Measurements from ENCODE around the gene NABP2.

DNA sequence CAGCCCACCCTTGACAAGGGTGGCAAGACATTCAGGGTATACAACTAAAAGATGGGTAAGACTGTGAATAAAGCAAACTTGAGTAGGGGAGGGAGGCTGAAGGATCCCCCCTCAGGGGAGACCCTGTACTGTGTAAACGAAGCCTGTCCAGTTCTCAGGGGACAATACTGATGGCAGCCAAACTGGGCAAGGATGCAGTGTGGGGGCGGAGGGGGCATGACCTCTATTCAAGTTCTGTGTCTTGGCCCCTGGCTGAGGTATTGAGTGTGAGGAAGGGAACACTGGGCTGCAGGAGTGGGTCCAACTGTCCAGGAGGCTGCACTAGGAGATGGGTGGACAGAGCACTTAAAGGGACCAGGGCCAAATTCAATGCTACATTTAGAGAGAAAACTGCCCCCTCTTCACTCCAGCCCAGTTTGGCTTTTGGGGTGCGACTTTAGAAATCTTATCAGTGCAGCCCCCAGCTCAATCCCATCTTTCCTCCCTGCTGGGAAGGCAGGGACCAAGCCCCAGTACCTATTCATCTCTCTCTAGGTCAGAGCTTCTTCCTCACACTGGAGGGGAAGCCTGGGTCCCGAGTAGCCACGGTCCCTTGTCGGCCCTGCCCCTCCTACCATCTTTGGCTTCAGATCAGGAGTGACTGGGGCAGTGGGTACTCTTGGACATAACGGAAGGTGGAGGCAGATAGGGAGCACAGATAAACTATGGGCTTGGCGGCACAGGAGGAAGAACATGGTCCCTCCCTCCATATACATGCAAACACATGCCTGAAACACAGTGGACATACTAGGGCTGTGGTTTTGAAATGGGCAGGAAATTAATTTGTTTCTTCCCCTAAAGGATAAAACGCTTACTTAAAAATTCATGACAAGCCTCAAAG lies 17.5 kb downstream of the NABP2 start:
- no peak for TF ChIP-seq TCF7L2 (IDR thresholded peaks at IDR 0.05; ENCODE audit: low read depth, low read length)
- TF ChIP-seq, protein P1, sequence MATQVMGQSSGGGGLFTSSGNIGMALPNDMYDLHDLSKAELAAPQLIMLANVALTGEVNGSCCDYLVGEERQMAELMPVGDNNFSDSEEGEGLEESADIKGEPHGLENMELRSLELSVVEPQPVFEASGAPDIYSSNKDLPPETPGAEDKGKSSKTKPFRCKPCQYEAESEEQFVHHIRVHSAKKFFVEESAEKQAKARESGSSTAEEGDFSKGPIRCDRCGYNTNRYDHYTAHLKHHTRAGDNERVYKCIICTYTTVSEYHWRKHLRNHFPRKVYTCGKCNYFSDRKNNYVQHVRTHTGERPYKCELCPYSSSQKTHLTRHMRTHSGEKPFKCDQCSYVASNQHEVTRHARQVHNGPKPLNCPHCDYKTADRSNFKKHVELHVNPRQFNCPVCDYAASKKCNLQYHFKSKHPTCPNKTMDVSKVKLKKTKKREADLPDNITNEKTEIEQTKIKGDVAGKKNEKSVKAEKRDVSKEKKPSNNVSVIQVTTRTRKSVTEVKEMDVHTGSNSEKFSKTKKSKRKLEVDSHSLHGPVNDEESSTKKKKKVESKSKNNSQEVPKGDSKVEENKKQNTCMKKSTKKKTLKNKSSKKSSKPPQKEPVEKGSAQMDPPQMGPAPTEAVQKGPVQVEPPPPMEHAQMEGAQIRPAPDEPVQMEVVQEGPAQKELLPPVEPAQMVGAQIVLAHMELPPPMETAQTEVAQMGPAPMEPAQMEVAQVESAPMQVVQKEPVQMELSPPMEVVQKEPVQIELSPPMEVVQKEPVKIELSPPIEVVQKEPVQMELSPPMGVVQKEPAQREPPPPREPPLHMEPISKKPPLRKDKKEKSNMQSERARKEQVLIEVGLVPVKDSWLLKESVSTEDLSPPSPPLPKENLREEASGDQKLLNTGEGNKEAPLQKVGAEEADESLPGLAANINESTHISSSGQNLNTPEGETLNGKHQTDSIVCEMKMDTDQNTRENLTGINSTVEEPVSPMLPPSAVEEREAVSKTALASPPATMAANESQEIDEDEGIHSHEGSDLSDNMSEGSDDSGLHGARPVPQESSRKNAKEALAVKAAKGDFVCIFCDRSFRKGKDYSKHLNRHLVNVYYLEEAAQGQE (IDR thresholded peaks at IDR 0.05; ENCODE audit: insufficient read depth in 1 of 2, low read depth in 2 of 2, low read length in 1 of 2): no peak
- TF ChIP-seq, protein P2, sequence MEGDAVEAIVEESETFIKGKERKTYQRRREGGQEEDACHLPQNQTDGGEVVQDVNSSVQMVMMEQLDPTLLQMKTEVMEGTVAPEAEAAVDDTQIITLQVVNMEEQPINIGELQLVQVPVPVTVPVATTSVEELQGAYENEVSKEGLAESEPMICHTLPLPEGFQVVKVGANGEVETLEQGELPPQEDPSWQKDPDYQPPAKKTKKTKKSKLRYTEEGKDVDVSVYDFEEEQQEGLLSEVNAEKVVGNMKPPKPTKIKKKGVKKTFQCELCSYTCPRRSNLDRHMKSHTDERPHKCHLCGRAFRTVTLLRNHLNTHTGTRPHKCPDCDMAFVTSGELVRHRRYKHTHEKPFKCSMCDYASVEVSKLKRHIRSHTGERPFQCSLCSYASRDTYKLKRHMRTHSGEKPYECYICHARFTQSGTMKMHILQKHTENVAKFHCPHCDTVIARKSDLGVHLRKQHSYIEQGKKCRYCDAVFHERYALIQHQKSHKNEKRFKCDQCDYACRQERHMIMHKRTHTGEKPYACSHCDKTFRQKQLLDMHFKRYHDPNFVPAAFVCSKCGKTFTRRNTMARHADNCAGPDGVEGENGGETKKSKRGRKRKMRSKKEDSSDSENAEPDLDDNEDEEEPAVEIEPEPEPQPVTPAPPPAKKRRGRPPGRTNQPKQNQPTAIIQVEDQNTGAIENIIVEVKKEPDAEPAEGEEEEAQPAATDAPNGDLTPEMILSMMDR (IDR thresholded peaks at IDR 0.05): no peak

Data from Panc1 (cell line).